ENCODE data around the gene ATE1. TPM values are rescaled to one million over a fixed set of nuclear protein-coding genes. Genes with fewer than 3 reads are reported as not detected.

ATE1 gene
- total and polyA plus RNA-seq, 12 donors, result 4.5 to 57.7 (median 42.5) TPM

- H3K9me3 ChIP-seq, result no peaks in the 10 kb centered on the region
- no peak overlapping the region for H3K27ac ChIP-seq
- ATAC-seq, result no peak
- no peak for DNase-seq
- no peak for TF ChIP-seq CTCF (IDR thresholded peaks at IDR 0.05)
- no peaks in the 10 kb centered on the region for H3K27me3 ChIP-seq
- intact Hi-C loops (cut with DNase I), result no loop called here
- H3K4me3 ChIP-seq, result no peak overlapping the region
- H3K4me1 ChIP-seq, result no peaks in the 10 kb centered on the region
- 76 to 89% methylated on average over 3 to 4 of the region's 4 CpGs for WGBS, 2 donors
- peaks cover 0 to 48% (median 5%) of the 10 kb centered on the region in 9 donors for H3K36me3 ChIP-seq
Observed at GRCh38 chr10:121838149-121838548, 89.7 kb downstream of the ATE1 start.

GRCh38 chr10:121836171-121836570, 91.7 kb downstream of the ATE1 start:
- no peaks in the 10 kb centered on the region for H3K4me1 ChIP-seq
- H3K9me3 ChIP-seq, result no peaks in the 10 kb centered on the region
- 95 to 96% methylated on average over 6 of the region's 6 CpGs for WGBS, 2 donors
- H3K4me3 ChIP-seq, result no peak overlapping the region
- DNase-seq, result no peak
- TF ChIP-seq CTCF (IDR thresholded peaks at IDR 0.05), result no peak
- H3K27ac ChIP-seq, result no peak overlapping the region
- ATAC-seq, result no peak
- H3K36me3 ChIP-seq, result peaks cover 0 to 62% (median 5%) of the 10 kb centered on the region in 9 donors
- intact Hi-C loops (cut with DNase I), result no loop called here
- H3K27me3 ChIP-seq, result no peaks in the 10 kb centered on the region

- Histone ChIP-seq H3K4me3 (no peak overlapping the region), H3K27me3 (no peaks in the 10 kb centered on the region), H3K9me3 (no peaks in the 10 kb centered on the region), H3K36me3 (peaks cover 0 to 55% (median 5%) of the 10 kb centered on the region in 9 donors), H3K27ac (no peak overlapping the region), H3K4me1 (peaks cover 0 to 7% (median 0%) of the 10 kb centered on the region in 9 donors)
- TF ChIP-seq CTCF (IDR thresholded peaks at IDR 0.05), result no peak
- intact Hi-C loops (cut with DNase I), result no loop called here
- WGBS, 2 donors, result 78 to 85% methylated on average over 2 of the region's 2 CpGs
- DNase-seq (no peak), ATAC-seq (no peak)
Observed at GRCh38 chr10:121835376-121835775, 92.5 kb downstream of the ATE1 start.

- WGBS, 2 donors, result 91 to 93% methylated on average over 4 of the region's 4 CpGs
- no peak overlapping the region for H3K27ac ChIP-seq
- no peaks in the 10 kb centered on the region for H3K27me3 ChIP-seq
- H3K4me3 ChIP-seq, result no peak overlapping the region
- ATAC-seq (no peak), DNase-seq (no peak)
- H3K9me3 ChIP-seq, result no peaks in the 10 kb centered on the region
- intact Hi-C loops (cut with DNase I), result loop anchor here in 1 of 10 donors (5.0 kb wide), 1 partner anchor 53 kb away; no protein-coding TSS in a partner anchor
- peaks cover 0 to 51% (median 5%) of the 10 kb centered on the region in 9 donors for H3K36me3 ChIP-seq
- peaks cover 0 to 13% (median 0%) of the 10 kb centered on the region in 9 donors for H3K4me1 ChIP-seq
- TF ChIP-seq CTCF (IDR thresholded peaks at IDR 0.05), result no peak
Observed at GRCh38 chr10:121834757-121835156, 93.1 kb downstream of the ATE1 start.

All from heart right ventricle (tissue), 16 donors.